ENCODE results near the gene KHNYN. TPM values are rescaled to one million over a fixed set of nuclear protein-coding genes. Genes with fewer than 3 reads are reported as not detected.

Gene KHNYN
- total RNA-seq, 2 experiments from 2014 or later: 96.0 to 99.5 TPM

DNA sequence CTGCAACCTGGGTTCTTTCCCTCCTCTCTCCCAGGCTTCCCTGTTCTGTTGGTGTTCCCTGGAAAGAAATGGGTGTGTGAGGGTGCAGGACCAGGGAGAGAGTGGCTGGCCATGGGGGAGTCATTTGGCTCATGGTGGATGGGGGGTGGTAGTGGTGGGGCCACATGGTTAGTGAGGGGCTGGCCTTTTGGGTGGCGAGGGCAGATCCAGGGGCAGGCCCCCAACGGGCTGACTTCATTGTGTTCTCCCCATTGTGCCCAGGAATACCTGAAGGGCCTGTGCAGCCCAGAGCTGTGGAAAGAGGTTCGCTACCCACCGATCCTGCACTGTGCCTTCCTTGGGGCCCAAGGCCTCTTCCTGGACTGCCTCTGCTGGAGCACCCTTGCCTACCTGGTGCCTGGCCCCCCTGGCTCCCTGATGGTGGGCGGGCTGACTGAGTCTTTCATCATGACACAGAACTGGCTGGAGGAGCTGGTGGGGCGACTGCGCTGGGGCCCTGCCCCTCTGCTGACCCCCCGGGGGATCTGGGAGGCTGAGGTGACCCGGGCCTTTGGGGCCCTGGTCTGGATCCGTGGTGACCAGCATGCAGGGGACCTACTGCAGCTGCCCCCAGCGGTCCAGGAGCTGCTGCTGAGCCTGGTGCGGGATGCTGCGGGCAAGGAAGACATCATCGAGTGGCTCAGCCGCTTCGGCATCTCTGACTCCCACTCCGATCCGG is 22.0 kb upstream of the KHNYN start:
- Mint-ChIP-seq H3K9me3 (no peaks in the 10 kb centered on the region), H3K4me3 (no peak overlapping the region), H3K27ac (no peak overlapping the region), H3K36me3 (ENCODE audit: low read depth) (no peaks in the 10 kb centered on the region), H3K27me3 (peaks cover 31% of the 10 kb centered on the region), H3K4me1 (no peaks in the 10 kb centered on the region)
- POLR2A ChIA-PET: interaction anchor here (1.2 kb wide), 1 partner anchor 12 kb away, joined by 3 read pairs; no protein-coding TSS in a partner anchor
- DNase-seq: no peak
- CTCF ChIA-PET: interaction anchor here (2.4 to 4.4 kb wide), 2 partner anchors 24 to 75 kb away, joined by 14 to 16 read pairs; no protein-coding TSS in a partner anchor

DNA sequence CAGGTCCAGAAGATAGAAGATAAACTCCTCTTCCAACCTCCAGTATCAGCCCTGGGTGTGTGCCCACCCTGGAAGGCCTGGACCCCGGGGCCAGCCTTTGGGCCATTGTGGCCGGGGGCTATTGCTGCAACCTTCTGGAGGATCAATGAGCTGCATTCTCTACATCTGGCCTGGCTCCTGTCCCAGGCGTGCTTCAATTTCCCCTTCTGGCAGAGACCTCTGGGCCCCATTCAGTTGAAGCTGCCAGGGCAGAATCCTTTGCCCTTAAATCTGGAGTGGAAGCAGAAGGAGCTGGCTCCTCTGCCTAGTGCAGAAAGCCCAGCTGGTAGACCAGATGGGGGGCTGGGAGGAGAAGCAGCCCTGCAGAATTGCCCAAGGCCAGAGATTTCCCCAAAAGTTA is 21.0 kb upstream of the KHNYN start:
- Mint-ChIP-seq H3K27me3 (peaks cover 23% of the 10 kb centered on the region), H3K36me3 (ENCODE audit: low read depth) (no peaks in the 10 kb centered on the region), H3K9me3 (no peaks in the 10 kb centered on the region), H3K4me3 (no peak overlapping the region), H3K4me1 (no peaks in the 10 kb centered on the region), H3K27ac (no peak overlapping the region)
- ChIA-PET CTCF (interaction anchor here (1.0 to 4.4 kb wide), 4 partner anchors 14 to 76 kb away, joined by 3 to 18 read pairs (median 10); no protein-coding TSS in a partner anchor), POLR2A (interaction anchor here (1.1 to 1.7 kb wide), 3 partner anchors 11 to 21 kb away, joined by 3 to 4 read pairs (median 4); partner anchors contain the start of genes CBLN3 and KHNYN)
- DNase-seq: no peak

DNA sequence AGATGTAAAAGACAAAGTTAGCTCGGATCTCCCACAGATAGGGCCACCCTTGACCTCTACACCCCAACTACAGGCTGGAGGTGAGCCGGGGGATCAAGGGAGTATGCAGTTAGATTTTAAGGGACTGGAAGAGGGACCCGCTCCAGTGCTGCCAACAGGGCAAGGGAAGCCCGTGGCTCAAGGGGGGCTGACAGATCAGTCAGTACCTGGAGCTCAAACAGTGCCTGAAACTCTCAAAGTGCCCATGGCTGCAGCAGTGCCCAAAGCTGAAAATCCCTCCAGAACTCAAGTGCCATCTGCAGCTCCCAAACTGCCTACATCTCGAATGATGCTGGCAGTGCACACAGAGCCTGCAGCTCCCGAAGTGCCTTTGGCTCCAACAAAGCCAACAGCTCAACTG is 20.6 kb upstream of the KHNYN start:
- H3K9me3 Mint-ChIP-seq: no peaks in the 10 kb centered on the region
- POLR2A ChIA-PET: interaction anchor here (1.1 to 1.7 kb wide), 3 partner anchors 10 to 20 kb away, joined by 3 to 4 read pairs (median 4); partner anchors contain the start of genes CBLN3 and KHNYN
- H3K27ac Mint-ChIP-seq: no peak overlapping the region
- CTCF ChIA-PET: interaction anchor here (1.0 to 4.4 kb wide), 4 partner anchors 13 to 76 kb away, joined by 3 to 18 read pairs (median 10); no protein-coding TSS in a partner anchor
- no peaks in the 10 kb centered on the region for H3K36me3 Mint-ChIP-seq (ENCODE audit: low read depth)
- H3K4me1 Mint-ChIP-seq: no peaks in the 10 kb centered on the region
- H3K27me3 Mint-ChIP-seq: peaks cover 19% of the 10 kb centered on the region
- no peak overlapping the region for H3K4me3 Mint-ChIP-seq
- no peak for DNase-seq

DNA sequence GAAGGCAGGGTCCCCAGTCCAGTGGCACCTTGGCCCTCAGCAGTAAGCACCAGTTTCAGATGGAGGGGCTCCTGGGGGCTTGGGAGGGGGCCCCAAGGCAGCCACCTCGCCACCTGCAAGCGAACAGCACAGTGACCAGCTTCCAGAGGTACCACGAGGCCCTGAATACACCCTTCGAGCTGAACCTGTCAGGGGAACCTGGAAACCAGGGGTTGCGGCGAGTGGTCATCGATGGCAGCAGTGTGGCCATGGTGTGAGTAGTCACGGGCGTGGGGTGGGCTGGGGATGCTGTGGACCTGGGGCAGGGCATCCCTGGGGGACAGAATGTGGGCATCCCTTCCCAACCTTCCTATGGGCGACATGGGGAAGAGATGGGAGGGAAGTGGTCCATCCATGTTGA is 19.8 kb upstream of the KHNYN start:
- POLR2A ChIA-PET: interaction anchor here (1.3 to 1.7 kb wide), 3 partner anchors 9 to 21 kb away, joined by 3 to 7 read pairs (median 4); no protein-coding TSS in a partner anchor
- H3K4me1 Mint-ChIP-seq: no peaks in the 10 kb centered on the region
- H3K9me3 Mint-ChIP-seq: no peaks in the 10 kb centered on the region
- no peak for DNase-seq
- no peak overlapping the region for H3K27ac Mint-ChIP-seq
- CTCF ChIA-PET: interaction anchor here (1.4 to 4.4 kb wide), 4 partner anchors 14 to 77 kb away, joined by 3 to 18 read pairs (median 12); no protein-coding TSS in a partner anchor
- H3K27me3 Mint-ChIP-seq: peaks cover 11% of the 10 kb centered on the region
- no peak overlapping the region for H3K4me3 Mint-ChIP-seq
- H3K36me3 Mint-ChIP-seq (ENCODE audit: low read depth): no peaks in the 10 kb centered on the region

DNA sequence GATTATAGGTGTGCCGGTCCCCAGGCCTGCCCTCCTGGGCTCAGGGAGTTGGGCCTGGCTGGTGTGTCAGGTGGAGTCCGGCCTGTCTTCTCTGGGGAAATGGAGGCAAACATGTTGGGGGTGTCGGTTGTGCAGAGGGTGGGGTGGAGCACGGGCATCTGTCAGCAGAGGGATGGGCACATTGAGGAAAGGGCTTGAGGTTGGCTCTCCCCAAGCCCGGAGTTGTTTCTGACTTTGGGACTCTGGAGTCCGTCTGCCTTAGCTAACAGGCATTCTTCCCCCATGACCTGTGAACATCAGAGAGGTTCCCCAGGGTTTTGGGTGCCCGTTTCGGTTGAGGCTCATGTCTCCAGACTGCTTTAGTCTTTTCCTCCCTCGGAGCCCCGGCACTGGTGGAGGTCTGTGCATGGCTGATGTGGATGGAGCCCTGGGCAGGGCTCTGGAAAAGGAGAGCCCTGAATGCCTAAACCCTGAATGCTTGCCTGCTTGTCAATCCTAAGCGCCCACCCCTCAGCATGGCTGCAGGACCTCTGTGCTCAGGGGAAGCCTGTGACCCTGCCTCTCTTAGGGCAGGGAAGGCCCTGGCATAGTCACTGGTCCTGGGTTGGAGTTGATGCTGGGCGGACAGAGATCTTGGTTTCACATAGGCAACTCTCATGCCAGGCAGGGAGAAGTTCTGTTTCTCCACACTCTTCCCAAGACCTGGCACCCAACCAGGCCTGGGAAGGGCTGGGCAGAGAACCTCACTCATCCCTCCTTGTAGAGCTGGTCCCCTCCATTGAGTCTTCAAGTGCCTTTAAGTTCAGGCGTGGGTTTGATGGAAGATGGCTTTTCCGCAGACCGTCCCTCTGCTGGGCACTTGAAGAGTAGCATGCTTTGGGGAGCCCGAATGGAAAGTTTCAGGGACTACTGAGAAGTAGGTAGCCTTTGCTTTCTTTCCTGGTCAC is 18.0 kb upstream of the KHNYN start:
- Mint-ChIP-seq H3K27ac (no peak overlapping the region), H3K9me3 (no peaks in the 10 kb centered on the region), H3K4me3 (no peak overlapping the region), H3K27me3 (peaks cover 6% of the 10 kb centered on the region), H3K4me1 (no peaks in the 10 kb centered on the region), H3K36me3 (ENCODE audit: low read depth) (no peaks in the 10 kb centered on the region)
- ChIA-PET POLR2A (interaction anchor here (1.5 to 3.5 kb wide), 2 partner anchors 19 kb away, joined by 7 to 20 read pairs; partner anchors contain the start of genes CBLN3 and KHNYN), CTCF (interaction anchor here (2.8 to 4.4 kb wide), 3 partner anchors 13 to 79 kb away, joined by 9 to 18 read pairs (median 16); no protein-coding TSS in a partner anchor)
- DNase-seq: peak; percentile 43

DNA sequence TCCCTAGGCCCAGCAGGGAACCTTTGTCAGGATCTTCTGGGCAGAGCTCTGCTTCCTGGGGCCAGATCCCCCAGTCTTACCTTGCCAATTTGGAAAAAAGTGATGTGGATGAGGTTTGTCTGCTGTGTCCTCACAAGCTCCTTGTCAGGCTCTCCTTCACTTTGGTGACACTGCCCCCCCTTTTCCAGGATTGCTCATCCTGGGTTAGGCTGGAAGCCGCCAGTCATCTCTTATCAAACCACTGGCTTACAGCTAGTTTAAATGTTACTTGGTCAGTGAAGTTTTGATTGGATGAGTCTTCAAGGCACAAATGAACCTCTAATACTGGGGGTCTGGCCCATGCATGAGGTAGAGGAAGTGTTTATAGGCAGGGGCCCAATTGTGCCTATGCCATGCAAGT is 15.7 kb upstream of the KHNYN start:
- Mint-ChIP-seq H3K9me3 (no peaks in the 10 kb centered on the region), H3K27me3 (peaks cover 6% of the 10 kb centered on the region), H3K4me3 (no peak overlapping the region), H3K4me1 (no peaks in the 10 kb centered on the region), H3K27ac (no peak overlapping the region), H3K36me3 (ENCODE audit: low read depth) (no peaks in the 10 kb centered on the region)
- no peak for DNase-seq
- ChIA-PET CTCF (interaction anchor here (0.6 to 1.5 kb wide), 5 partner anchors 9 to 80 kb away, joined by 3 to 10 read pairs (median 4); no protein-coding TSS in a partner anchor), POLR2A (interaction anchor here (0.7 to 3.5 kb wide), 2 partner anchors 11 to 17 kb away, joined by 3 to 20 read pairs; partner anchors contain the start of genes CBLN3 and KHNYN)

DNA sequence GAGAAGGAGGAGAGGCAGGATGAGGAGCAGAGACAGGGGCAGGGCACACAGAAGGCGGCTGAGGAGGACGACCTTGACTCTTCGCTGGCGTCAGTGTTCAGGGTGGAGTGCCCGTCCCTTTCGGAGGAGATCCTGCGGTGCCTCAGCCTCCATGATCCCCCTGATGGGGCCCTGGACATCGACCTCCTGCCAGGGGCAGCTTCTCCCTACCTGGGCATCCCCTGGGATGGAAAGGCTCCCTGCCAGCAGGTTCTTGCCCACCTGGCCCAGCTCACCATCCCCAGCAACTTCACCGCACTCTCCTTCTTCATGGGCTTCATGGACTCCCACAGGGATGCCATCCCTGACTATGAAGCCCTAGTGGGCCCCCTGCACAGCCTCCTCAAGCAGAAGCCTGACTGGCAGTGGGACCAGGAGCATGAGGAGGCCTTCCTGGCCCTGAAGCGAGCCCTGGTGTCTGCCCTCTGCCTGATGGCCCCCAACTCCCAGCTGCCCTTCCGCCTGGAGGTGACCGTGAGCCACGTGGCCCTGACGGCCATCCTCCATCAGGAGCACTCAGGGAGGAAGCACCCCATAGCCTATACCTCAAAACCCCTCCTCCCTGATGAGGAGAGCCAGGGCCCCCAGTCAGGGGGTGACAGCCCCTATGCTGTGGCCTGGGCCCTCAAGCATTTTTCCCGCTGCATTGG is 14.9 kb upstream of the KHNYN start:
- no peak for DNase-seq
- ChIA-PET POLR2A (interaction anchor here (3.5 kb wide), 1 partner anchor 16 kb away, joined by 20 read pairs; the partner anchor contains the start of genes CBLN3 and KHNYN), CTCF (interaction anchor here (1.1 kb wide), 1 partner anchor 81 kb away, joined by 3 read pairs; no protein-coding TSS in a partner anchor)
- Mint-ChIP-seq H3K4me1 (no peaks in the 10 kb centered on the region), H3K27ac (no peak overlapping the region), H3K36me3 (ENCODE audit: low read depth) (no peaks in the 10 kb centered on the region), H3K9me3 (no peaks in the 10 kb centered on the region), H3K4me3 (no peak overlapping the region), H3K27me3 (peaks cover 6% of the 10 kb centered on the region)

DNA sequence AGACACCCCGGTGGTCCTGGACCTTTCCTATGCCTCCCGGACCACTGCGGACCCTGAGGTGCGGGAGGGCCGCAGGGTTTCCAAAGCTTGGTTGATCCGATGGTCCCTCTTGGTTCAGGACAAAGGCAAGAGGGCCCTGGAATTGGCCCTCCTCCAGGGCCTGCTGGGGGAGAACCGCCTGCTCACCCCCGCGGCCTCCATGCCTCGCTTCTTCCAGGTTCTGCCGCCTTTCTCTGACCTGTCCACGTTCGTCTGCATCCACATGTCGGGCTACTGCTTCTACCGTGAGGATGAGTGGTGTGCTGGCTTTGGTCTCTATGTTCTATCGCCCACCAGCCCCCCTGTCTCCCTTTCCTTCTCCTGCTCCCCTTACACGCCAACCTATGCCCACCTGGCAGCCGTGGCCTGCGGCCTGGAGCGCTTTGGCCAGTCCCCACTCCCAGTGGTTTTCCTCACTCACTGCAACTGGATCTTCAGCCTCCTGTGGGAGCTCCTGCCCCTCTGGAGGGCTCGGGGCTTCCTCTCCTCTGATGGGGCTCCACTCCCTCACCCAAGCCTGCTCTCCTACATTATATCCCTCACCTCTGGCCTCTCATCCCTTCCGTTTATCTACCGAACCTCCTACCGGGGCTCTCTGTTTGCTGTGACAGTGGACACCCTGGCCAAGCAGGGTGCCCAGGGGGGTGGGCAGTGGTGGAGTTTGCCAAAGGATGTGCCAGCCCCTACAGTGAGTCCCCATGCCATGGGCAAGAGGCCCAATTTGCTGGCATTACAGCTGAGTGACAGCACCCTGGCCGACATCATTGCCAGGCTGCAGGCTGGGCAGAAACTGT is 14.1 kb upstream of the KHNYN start:
- Mint-ChIP-seq H3K36me3 (ENCODE audit: low read depth) (no peaks in the 10 kb centered on the region), H3K27me3 (peaks cover 3% of the 10 kb centered on the region), H3K4me1 (no peaks in the 10 kb centered on the region), H3K27ac (no peak overlapping the region), H3K9me3 (no peaks in the 10 kb centered on the region), H3K4me3 (no peak overlapping the region)
- CTCF ChIA-PET: no interaction called here
- no peak for DNase-seq
- POLR2A ChIA-PET: interaction anchor here (4.5 kb wide), 1 partner anchor 14 kb away, joined by 48 read pairs; the partner anchor contains the start of genes CBLN3 and KHNYN

DNA sequence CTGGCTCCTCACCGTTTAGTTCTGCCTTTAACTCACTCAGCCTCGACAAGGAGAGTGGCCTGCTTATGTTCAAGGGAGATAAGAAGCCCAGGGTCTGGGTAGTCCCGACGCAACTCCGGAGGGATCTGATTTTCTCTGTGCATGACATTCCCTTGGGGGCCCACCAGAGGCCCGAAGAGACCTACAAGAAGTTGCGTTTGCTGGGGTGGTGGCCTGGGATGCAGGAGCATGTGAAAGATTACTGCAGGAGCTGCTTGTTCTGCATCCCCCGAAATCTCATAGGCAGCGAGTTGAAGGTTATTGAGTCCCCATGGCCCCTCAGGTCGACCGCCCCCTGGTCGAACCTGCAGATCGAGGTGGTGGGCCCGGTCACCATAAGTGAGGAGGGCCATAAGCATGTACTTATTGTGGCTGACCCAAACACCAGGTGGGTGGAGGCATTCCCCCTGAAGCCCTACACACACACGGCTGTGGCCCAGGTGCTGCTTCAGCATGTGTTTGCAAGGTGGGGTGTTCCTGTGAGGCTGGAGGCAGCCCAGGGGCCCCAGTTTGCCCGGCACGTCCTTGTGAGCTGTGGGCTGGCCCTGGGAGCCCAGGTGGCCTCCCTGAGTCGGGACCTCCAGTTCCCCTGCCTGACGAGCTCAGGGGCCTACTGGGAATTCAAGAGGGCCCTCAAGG is 13.4 kb upstream of the KHNYN start:
- no peaks in the 10 kb centered on the region for H3K27me3 Mint-ChIP-seq
- H3K4me3 Mint-ChIP-seq: no peak overlapping the region
- no peak overlapping the region for H3K27ac Mint-ChIP-seq
- no peaks in the 10 kb centered on the region for H3K9me3 Mint-ChIP-seq
- CTCF ChIA-PET: no interaction called here
- POLR2A ChIA-PET: interaction anchor here (4.5 kb wide), 1 partner anchor 13 kb away, joined by 48 read pairs; the partner anchor contains the start of genes CBLN3 and KHNYN
- H3K4me1 Mint-ChIP-seq: no peaks in the 10 kb centered on the region
- DNase-seq: no peak
- no peaks in the 10 kb centered on the region for H3K36me3 Mint-ChIP-seq (ENCODE audit: low read depth)

DNA sequence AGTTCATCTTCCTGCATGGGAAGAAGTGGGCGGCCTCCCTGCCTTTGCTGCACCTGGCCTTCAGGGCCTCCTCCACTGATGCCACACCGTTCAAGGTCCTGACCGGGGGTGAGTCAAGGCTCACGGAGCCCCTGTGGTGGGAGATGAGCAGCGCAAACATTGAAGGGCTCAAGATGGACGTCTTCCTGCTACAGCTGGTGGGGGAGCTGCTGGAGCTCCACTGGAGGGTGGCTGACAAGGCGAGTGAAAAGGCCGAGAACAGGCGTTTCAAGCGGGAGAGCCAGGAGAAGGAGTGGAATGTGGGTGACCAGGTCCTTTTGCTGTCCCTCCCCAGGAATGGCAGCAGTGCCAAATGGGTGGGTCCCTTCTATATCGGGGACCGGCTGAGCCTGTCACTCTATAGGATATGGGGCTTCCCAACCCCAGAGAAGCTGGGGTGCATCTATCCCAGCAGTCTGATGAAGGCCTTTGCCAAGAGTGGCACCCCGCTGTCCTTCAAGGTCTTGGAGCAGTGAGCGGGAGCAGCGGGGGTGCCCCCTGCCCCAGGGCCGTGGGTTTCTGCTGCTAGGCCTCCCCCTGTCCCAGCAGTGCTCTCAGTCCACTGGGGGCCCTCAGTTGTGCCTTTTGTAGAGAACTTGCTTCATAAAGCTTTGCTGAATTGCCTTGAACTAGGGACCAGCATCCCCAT is 12.7 kb upstream of the KHNYN start:
- H3K27me3 Mint-ChIP-seq: no peaks in the 10 kb centered on the region
- H3K4me1 Mint-ChIP-seq: no peaks in the 10 kb centered on the region
- ChIA-PET CTCF (interaction anchor here (2.7 kb wide), 1 partner anchor 14 kb away, joined by 14 read pairs; no protein-coding TSS in a partner anchor), POLR2A (interaction anchor here (1.2 to 4.5 kb wide), 2 partner anchors 13 to 16 kb away, joined by 4 to 48 read pairs; partner anchors contain the start of genes CBLN3 and KHNYN)
- no peak for DNase-seq
- H3K9me3 Mint-ChIP-seq: no peaks in the 10 kb centered on the region
- no peak overlapping the region for H3K4me3 Mint-ChIP-seq
- H3K27ac Mint-ChIP-seq: no peak overlapping the region
- no peaks in the 10 kb centered on the region for H3K36me3 Mint-ChIP-seq (ENCODE audit: low read depth)
